ENCODE results near the gene ENTPD6.

ENTPD6 gene

DNA sequence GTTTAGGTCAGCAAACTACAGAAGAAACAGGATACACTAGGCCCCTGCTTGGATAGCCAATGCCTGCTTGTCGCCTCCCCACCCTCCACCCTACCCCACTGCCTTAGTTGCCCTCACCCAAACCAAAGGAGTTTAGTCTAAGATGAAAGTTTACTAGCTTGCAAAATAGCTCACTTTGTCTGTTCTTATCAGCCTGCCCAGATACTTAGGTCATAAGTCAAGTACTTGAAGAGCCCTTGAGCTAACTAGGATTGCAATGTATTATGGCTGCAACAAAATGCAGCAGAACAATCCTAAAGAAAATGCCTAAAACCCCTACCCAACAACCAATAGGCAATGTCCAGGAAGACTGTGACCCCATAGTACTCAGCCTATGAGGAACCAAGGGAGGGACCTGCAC, 7.3 kb upstream of the ENTPD6 start:
- DNase-seq, result no peak

GRCh38 chr20:25191051-25191450, 4.5 kb upstream of the ENTPD6 start:
- no peak for DNase-seq

GRCh38 chr20:25191689-25192088, 3.8 kb upstream of the ENTPD6 start:
- DNase-seq, result no peak

- no peak for DNase-seq
These were observed 1.7 kb upstream of the ENTPD6 start for GRCh38 chr20:25193843-25194242.

DNA sequence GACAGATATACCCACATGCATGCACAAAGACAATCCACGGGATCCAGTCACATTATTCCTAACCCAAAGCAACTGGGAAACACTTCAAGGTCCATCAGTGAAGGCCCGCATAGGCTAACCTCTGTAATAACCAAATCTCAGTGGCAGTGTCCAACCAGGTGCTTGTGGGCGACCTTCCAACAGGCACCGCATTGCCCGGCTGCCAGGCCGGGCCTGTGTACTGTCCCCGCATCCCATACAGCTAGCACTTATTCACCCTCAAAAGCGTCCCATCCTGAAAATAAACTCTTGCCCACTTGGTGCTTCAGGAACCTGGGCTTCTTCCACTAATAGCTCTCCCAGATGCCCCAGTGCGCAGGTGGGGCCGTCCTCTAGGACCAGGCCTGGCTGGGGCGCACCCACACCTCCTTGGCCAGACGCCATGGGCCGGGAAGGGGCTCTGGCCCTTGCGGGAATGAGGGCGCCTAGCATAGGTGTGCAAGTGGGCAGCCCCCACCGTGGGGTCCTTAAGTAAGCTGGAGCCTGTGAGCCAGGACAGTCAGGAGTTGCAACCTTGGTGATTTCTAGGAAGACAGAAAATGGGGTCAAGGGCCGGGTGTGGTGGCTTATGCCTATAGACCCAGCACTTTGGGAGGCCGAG, 1.1 kb upstream of the ENTPD6 start:
- no peak for DNase-seq

GRCh38 chr20:25195962-25196785, 662 bp downstream of the ENTPD6 start:
- no peak for DNase-seq

GRCh38 chr20:25196786-25197120, 1.2 kb downstream of the ENTPD6 start:
- no peak for DNase-seq

DNA sequence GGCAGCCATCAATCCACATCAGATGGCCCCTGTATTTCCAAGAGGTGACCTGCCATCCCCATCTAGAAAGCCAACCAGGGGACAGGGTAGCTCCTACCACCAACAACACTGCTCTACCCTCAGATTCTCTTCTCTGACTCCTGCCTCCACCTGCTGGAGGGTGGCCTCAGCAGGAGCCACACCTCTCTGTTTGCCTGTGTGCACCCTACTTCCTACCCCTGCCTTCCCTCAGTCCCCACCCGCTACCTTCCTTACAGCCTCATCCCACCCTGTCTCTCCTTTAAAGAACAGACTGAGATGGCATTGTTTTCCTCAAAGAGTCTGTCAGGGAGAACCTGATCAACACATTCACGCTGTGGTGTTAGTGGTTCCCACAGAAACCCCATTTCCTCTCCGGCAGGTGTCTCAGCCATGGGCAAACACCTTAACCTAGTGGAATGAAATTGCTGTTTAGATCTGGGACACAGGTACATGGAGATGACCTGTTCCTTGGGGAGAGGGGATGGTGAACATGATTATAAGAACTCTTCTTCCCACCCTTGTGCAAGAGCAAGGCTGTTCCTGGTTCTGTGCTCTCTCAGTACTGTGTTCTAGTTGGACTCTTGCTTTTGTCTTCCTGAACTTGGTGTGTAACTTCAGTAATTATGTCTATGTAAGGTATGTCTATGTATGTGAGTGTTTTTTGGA, 1.8 kb downstream of the ENTPD6 start:
- DNase-seq, result no peak

DNA sequence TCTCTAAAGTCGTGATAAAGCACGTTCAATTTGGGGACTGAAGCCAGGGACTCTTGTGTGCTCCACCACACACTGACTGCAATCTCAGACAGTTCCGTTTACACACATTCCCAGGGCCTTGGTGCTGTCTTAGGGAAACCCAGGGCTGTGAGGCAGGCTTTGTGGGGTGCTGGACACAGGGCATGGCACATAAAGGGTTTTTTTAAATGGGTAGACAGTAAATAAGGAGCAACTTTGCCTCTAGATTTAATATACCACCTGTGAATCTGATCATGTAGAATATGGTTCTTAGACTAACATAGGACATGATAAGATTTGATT, 2.3 kb downstream of the ENTPD6 start:
- no peak for DNase-seq

- no peak for DNase-seq
These were observed 3.3 kb downstream of the ENTPD6 start for GRCh38 chr20:25198663-25199383.

DNA sequence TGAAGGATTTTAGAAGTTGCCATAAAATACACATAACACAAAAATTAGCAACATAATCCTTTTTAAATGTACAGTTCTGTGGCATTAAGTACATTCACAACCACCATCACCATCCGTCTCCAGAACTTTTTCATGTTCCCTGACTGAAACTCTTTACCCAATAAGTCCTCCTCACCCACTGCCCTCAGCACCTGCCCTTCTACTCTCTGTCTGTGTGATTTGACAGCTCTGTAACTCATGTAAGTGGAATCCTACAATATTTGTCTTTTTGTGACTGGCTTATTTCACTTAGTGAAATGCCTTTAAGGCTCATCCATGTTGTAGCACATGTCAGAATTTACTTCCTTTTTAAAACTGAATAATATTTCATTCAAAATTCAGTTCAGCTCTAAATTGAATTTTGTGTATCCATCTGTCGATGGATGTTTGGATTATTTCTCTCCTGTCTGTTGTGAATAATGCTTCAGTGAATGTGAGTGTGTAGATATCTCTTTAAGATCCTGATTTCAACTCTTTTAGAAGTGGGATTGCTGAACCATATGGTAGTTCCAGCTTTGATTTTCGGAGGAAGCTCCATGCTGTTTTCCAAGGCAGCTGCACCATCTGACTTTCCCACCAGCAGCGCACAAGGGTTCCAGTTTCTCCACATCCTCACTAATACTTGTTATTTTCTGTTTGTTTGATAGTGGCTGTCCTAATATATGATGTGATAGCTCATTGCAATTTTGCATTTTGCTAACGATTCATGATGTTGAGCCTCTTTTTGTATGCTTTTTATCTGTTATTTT, 4.2 kb downstream of the ENTPD6 start:
- DNase-seq, result no peak

GRCh38 chr20:25203089-25203488, 7.6 kb downstream of the ENTPD6 start:
- DNase-seq, result no peak

DNA sequence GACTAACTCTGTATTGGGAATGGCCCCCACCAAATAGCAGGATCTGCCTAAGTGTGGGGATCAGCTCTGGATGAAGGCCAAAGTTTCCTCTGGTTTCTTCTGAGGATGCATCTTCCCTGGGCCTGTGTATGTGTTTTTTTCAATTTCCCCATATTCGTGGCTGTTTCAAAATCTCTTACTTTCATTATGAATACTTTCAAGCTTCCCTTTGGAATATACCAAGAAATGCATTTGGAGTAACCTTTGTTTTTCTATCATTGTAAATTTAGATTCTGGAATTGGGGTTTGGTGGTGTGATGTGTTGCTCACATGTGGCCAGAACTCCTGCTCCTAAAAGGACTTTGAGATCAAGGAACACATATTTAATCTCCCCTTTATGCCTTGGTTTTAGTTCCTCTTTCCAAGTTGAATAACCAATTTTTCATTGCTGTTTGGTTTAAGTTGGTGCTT, 8.4 kb downstream of the ENTPD6 start:
- DNase-seq, result no peak

GRCh38 chr20:25204550-25205276, 9.2 kb downstream of the ENTPD6 start:
- no peak for DNase-seq

DNA sequence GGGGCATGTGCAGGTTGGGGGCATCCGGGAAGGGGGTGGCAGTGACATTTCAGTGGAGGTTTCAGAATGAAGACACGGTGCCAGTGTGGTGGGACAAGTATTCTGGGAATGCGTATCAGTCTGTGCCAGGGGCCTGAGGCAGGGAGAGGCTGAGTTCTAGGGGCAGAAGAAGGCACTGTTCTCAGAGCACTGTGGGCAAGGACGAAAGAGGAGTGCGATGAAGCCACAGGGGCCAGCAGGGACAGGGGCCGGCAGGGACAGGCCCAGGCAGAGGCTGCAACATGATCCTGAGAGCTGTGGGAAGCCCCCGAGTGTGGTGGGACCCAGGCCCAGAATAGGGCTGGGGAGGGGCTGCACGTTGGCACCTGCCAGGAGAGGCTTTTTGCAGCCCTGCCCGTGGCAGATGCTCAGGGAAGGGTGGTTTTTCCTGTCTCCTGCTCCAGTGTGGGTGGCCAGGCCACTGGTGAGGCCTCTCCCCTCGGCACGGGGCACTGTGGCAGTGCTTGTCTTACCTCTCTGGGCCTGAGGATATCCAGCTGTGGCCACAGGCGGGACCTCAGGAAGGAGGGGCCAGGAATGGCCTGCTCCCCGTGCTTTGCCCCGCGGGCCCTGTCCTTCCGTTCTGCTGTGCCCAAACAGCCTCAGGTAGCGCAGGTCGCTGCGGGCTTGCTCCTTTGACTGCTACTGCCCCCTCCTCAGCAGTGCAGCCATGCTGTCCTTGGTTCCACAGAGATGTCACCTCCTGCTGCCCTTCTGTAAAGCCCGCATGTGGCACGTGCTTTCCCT, 10.0 kb downstream of the ENTPD6 start:
- no peak for DNase-seq

DNA sequence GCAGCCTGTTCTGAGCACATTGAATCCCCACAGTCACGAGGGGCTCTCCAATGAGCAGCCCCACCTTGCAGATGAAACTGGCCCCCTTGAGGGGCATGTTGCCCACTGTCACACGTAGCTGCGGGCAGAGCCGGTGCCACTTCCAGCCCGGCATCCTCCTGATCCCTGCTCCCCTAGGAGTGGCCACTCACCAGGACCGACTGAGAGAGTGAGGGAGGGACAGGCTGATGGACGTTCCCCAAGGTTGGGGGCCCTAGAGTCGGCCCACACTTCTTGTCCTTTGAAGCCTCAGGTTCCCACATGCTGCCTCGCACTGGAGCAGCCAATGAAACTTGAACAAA, 10.5 kb downstream of the ENTPD6 start:
- DNase-seq, result no peak

- DNase-seq, result no peak
These were observed 11.0 kb downstream of the ENTPD6 start for GRCh38 chr20:25206548-25206947.

DNA sequence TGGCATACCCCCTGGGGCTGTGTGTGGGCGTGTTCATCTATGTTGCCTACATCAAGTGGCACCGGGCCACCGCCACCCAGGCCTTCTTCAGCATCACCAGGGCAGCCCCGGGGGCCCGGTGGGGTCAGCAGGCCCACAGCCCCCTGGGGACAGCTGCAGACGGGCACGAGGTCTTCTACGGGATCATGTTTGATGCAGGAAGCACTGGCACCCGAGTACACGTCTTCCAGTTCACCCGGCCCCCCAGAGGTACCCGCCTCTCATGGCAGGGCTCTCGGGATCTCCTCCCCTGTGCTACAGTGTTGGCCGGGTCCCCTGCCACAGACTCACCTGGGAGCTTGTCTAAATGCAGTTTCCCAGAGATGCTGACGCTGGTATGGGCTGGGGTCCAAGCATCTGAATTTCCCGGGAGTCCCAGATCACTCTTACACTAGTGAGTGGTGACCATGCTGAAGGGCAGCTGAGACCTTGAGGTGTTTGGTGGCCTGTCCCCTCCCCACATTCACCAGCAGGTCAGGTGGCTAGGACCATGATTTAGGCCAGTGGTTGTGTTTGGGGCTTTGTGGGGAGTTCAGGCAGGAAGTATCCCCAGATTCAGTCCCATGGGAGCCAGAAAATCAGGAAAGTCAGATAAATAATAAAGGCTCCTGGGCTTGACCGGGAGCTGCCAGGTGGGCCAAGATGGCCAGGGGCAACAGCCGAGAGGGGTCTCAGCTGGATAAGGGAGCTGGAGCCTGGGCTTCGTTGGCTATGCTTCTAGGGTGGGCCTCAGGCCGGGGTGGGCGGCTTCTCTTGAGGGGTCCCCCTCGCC, 11.8 kb downstream of the ENTPD6 start:
- DNase-seq, result no peak

DNA sequence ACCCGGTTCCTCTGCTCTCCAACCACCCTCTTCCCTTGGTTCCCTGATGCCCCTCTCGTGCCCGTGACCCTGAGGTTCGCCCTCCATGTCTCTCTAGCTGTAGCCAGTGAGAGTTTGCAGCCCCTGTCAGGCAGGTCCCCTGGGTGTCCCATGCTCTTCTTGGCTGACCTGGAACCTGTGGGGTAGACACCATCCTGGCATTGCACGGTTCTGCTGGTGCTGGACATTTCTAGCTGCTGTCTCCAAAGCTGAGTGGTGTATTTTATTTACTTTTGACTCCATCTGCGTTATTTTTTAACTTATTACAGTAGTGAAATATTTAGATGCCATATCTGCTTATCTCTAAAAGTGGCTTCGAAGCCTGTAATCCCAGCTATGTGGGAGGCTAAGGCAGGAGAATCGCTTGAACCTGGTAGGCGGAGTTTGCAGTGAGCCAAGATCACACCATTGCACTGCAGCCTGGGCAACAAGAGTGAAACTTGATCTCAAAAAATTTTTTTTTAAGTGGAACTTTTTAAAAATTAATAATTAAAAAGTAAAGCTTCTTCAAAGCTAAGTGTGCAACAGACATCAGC, 12.5 kb downstream of the ENTPD6 start:
- DNase-seq, result no peak

- no peak for DNase-seq
These were observed 13.9 kb downstream of the ENTPD6 start for GRCh38 chr20:25209400-25209799.
